Activated CD8-positive, alpha-beta T cell treated with anti-CD3 and anti-CD28 coated beads, Interleukin-2, amount 10 ng/mL, durations not matched to agents 7 days and 5 days (primary cell): ENCODE measurements around the gene FRMD4B. TPM values are rescaled to one million over a fixed set of nuclear protein-coding genes. Genes with fewer than 3 reads are reported as not detected.
"Not testable (repeated sequence)": the region's sequence is repeated elsewhere in the genome, so short reads cannot be mapped to it uniquely, and the experiment has no call there.

ENCODE experiments used
- ATAC-seq: fragments of 150-1000 bp; cut with Tn5 transposase; one replicate; pipeline ENCODE4 v1.10.0; 2021; ENCODE audit warnings: moderate library complexity
- CTCF ChIA-PET: fragments of 350-600 bp; sonication (Branson Sonifier 250); formaldehyde crosslinking; loops from one replicate; lab custom pipeline; 2021; ENCODE audit warnings: antibody characterized with exemption; lab: Charles Lee
- POLR2A ChIA-PET: fragments of 350-600 bp; sonication (Branson Sonifier 250); formaldehyde crosslinking; loops from one replicate; lab custom pipeline; 2021; ENCODE audit warnings: antibody characterized with exemption; lab: Charles Lee
- DNase-seq: peaks from one replicate; pipeline ENCODE4 v3.0.0-alpha.2; 2020
- H3K27ac Mint-ChIP-seq: one replicate; pipeline ENCODE4 v1.8.0; 2021; ENCODE audit warnings: mild to moderate bottlenecking, mixed read lengths
- H3K27me3 Mint-ChIP-seq: one replicate; pipeline ENCODE4 v1.8.0; 2021; ENCODE audit warnings: low read depth, mixed read lengths
- H3K36me3 Mint-ChIP-seq: one replicate; pipeline ENCODE4 v1.8.0; 2021; ENCODE audit warnings: low read depth, mixed read lengths
- H3K4me1 Mint-ChIP-seq: one replicate; pipeline ENCODE4 v1.8.0; 2021; ENCODE audit warnings: low read depth, mixed read lengths
- H3K4me3 Mint-ChIP-seq: one replicate; pipeline ENCODE4 v1.8.0; 2021; ENCODE audit warnings: mild to moderate bottlenecking, mixed read lengths
- H3K9me3 Mint-ChIP-seq: one replicate; pipeline ENCODE4 v1.8.0; 2022; ENCODE audit warnings: mixed read lengths; ENCODE audit not compliant: insufficient read depth
- total RNA-seq, 2 experiments: library from RNA; stranded (reverse); gene quantifications; one replicate each; pipeline ENCODE4 v1.2.3, GENCODE V29; 2021

The FRMD4B gene
- total RNA-seq, 2 experiments from 2014 or later, result 7.7 to 8.2 TPM

GRCh38 chr3:69236812-69237707, 148.8 kb downstream of the FRMD4B start:
- ATAC-seq (peak; percentile 45), DNase-seq (peak; percentile 32)
- POLR2A ChIA-PET, result interaction anchor here (0.6 to 0.9 kb wide), 3 partner anchors 28 to 45 kb away, joined by 3 read pairs; no protein-coding TSS in a partner anchor
- Mint-ChIP-seq H3K36me3 (no peaks in the 10 kb centered on the region), H3K4me1 (peaks cover 19% of the 10 kb centered on the region), H3K4me3 (peak overlapping the region; percentile 71), H3K27ac (peak overlapping the region; percentile 82), H3K9me3 (no peaks in the 10 kb centered on the region), H3K27me3 (no peaks in the 10 kb centered on the region)
- CTCF ChIA-PET, result interaction anchor here (0.6 to 2.4 kb wide), 19 partner anchors 19 to 173 kb away, joined by 3 to 29 read pairs (median 5); no protein-coding TSS in a partner anchor

- H3K9me3 Mint-ChIP-seq, result no peaks in the 10 kb centered on the region
- ChIA-PET POLR2A (no interaction called here), CTCF (interaction anchor here (1.0 to 2.4 kb wide), 11 partner anchors 25 to 174 kb away, joined by 3 to 29 read pairs (median 5); no protein-coding TSS in a partner anchor)
- ATAC-seq, result peak; percentile 70
- no peaks in the 10 kb centered on the region for H3K36me3 Mint-ChIP-seq
- no peak overlapping the region for H3K4me3 Mint-ChIP-seq
- DNase-seq, result no peak
- H3K27ac Mint-ChIP-seq, result peak overlapping the region; percentile 43
- no peaks in the 10 kb centered on the region for H3K27me3 Mint-ChIP-seq
- H3K4me1 Mint-ChIP-seq, result peaks cover 19% of the 10 kb centered on the region
Observed at GRCh38 chr3:69235882-69236281, 150.0 kb downstream of the FRMD4B start.

- DNase-seq, H3K4me3 Mint-ChIP-seq: not testable (repeated sequence)
Observed at GRCh38 chr3:69235227-69235626, 150.7 kb downstream of the FRMD4B start.

GRCh38 chr3:69232482-69232881, 153.4 kb downstream of the FRMD4B start:
- Mint-ChIP-seq H3K27me3 (peaks cover 4% of the 10 kb centered on the region), H3K9me3 (no peaks in the 10 kb centered on the region), H3K4me3 (no peak overlapping the region), H3K36me3 (no peaks in the 10 kb centered on the region), H3K4me1 (peaks cover 19% of the 10 kb centered on the region), H3K27ac (no peak overlapping the region)
- ChIA-PET CTCF (no interaction called here), POLR2A (no interaction called here)
- DNase-seq, result no peak
- ATAC-seq, result no peak

More at GRCh38 chr3:69235227-69235626, 150.7 kb downstream of the FRMD4B start:
- H3K36me3 Mint-ChIP-seq, POLR2A ChIA-PET, H3K9me3 Mint-ChIP-seq, H3K27me3 Mint-ChIP-seq, ATAC-seq, H3K27ac Mint-ChIP-seq: not testable (repeated sequence)
- peaks cover 19% of the 10 kb centered on the region for H3K4me1 Mint-ChIP-seq
- CTCF ChIA-PET, result interaction anchor here (1.4 to 2.5 kb wide), 3 partner anchors 48 to 116 kb away, joined by 3 to 12 read pairs (median 3); no protein-coding TSS in a partner anchor

GRCh38 chr3:69231929-69232440, 153.9 kb downstream of the FRMD4B start:
- Mint-ChIP-seq H3K27me3 (peaks cover 6% of the 10 kb centered on the region), H3K36me3 (no peaks in the 10 kb centered on the region), H3K27ac (no peak overlapping the region), H3K9me3 (no peaks in the 10 kb centered on the region), H3K4me1 (peaks cover 17% of the 10 kb centered on the region), H3K4me3 (no peak overlapping the region)
- ATAC-seq, result no peak
- POLR2A ChIA-PET, result no interaction called here
- no peak for DNase-seq
- CTCF ChIA-PET, result no interaction called here

- H3K27me3 Mint-ChIP-seq, result peaks cover 7% of the 10 kb centered on the region
- H3K36me3 Mint-ChIP-seq, result peaks cover 4% of the 10 kb centered on the region
- DNase-seq, result no peak
- H3K4me3 Mint-ChIP-seq, result no peak overlapping the region
- POLR2A ChIA-PET, result no interaction called here
- H3K27ac Mint-ChIP-seq, result no peak overlapping the region
- no peak for ATAC-seq
- CTCF ChIA-PET, result interaction anchor here (2.7 kb wide), 1 partner anchor 81 kb away, joined by 9 read pairs; no protein-coding TSS in a partner anchor
- H3K4me1 Mint-ChIP-seq, result no peaks in the 10 kb centered on the region
- no peaks in the 10 kb centered on the region for H3K9me3 Mint-ChIP-seq
Observed at GRCh38 chr3:69226071-69226470, 159.8 kb downstream of the FRMD4B start.

- DNase-seq, result no peak
- Mint-ChIP-seq H3K27me3 (no peaks in the 10 kb centered on the region), H3K4me3 (no peak overlapping the region), H3K27ac (no peak overlapping the region), H3K4me1 (peaks cover 8% of the 10 kb centered on the region), H3K36me3 (peaks cover 13% of the 10 kb centered on the region), H3K9me3 (no peaks in the 10 kb centered on the region)
- POLR2A ChIA-PET, result no interaction called here
- no peak for ATAC-seq
- CTCF ChIA-PET, result interaction anchor here (1.2 kb wide), 1 partner anchor 58 kb away, joined by 5 read pairs; no protein-coding TSS in a partner anchor
Observed at GRCh38 chr3:69219101-69219708, 166.7 kb downstream of the FRMD4B start.

- Mint-ChIP-seq H3K36me3 (peaks cover 13% of the 10 kb centered on the region), H3K4me1 (peaks cover 17% of the 10 kb centered on the region), H3K27me3 (no peaks in the 10 kb centered on the region), H3K27ac (no peak overlapping the region), H3K4me3 (no peak overlapping the region), H3K9me3 (no peaks in the 10 kb centered on the region)
- ChIA-PET POLR2A (no interaction called here), CTCF (interaction anchor here (1.2 to 1.3 kb wide), 2 partner anchors 19 to 56 kb away, joined by 5 to 6 read pairs; no protein-coding TSS in a partner anchor)
- ATAC-seq, result no peak
- DNase-seq, result no peak
Observed at GRCh38 chr3:69218079-69218478, 167.8 kb downstream of the FRMD4B start.

- Mint-ChIP-seq H3K27me3 (no peaks in the 10 kb centered on the region), H3K27ac (no peak overlapping the region), H3K4me1 (peaks cover 26% of the 10 kb centered on the region), H3K36me3 (peaks cover 16% of the 10 kb centered on the region), H3K9me3 (no peaks in the 10 kb centered on the region), H3K4me3 (no peak overlapping the region)
- ATAC-seq (no peak), DNase-seq (no peak)
- ChIA-PET CTCF (interaction anchor here (1.1 to 1.4 kb wide), 2 partner anchors 10 to 17 kb away, joined by 3 to 4 read pairs; no protein-coding TSS in a partner anchor), POLR2A (no interaction called here)
Observed at GRCh38 chr3:69216981-69217380, 168.9 kb downstream of the FRMD4B start.

GRCh38 chr3:69214241-69214640, 171.6 kb downstream of the FRMD4B start:
- Mint-ChIP-seq H3K4me3 (no peak overlapping the region), H3K27ac (no peak overlapping the region), H3K4me1 (peaks cover 47% of the 10 kb centered on the region), H3K9me3 (no peaks in the 10 kb centered on the region), H3K27me3 (no peaks in the 10 kb centered on the region), H3K36me3 (peaks cover 14% of the 10 kb centered on the region)
- POLR2A ChIA-PET, result interaction anchor here (3.8 kb wide), 1 partner anchor 15 kb away, joined by 21 read pairs; no protein-coding TSS in a partner anchor
- no peak for DNase-seq
- CTCF ChIA-PET, result interaction anchor here (1.0 to 1.7 kb wide), 4 partner anchors 20 to 92 kb away, joined by 3 to 8 read pairs (median 6); no protein-coding TSS in a partner anchor
- ATAC-seq, result no peak
